T-helper 1 cell treated with Interleukin-12 subunit alpha and Interleukin-12 subunit beta and Interleukin-4 antibody, amounts not matched to agents 30 μg/mL and 1 μg/mL, for 36 hours (primary cell): ENCODE data around the gene ACE.

Experiments
- H3K27ac Mint-ChIP-seq: one replicate; pipeline ENCODE4 v1.8.0; 2021; ENCODE audit warnings: mild to moderate bottlenecking, mixed read lengths
- H3K27me3 Mint-ChIP-seq: one replicate; pipeline ENCODE4 v1.8.0; 2021; ENCODE audit warnings: low read depth, mixed read lengths
- H3K36me3 Mint-ChIP-seq: one replicate; pipeline ENCODE4 v1.8.0; 2021; ENCODE audit warnings: low read depth, mixed read lengths
- H3K4me1 Mint-ChIP-seq: one replicate; pipeline ENCODE4 v1.8.0; 2021; ENCODE audit warnings: low read depth, mixed read lengths
- H3K4me3 Mint-ChIP-seq: one replicate; pipeline ENCODE4 v1.8.0; 2021; ENCODE audit warnings: mild to moderate bottlenecking, moderate library complexity, mixed read lengths
- H3K9me3 Mint-ChIP-seq: one replicate; pipeline ENCODE4 v1.8.0; 2021; ENCODE audit warnings: mixed read lengths

Gene ACE

DNA sequence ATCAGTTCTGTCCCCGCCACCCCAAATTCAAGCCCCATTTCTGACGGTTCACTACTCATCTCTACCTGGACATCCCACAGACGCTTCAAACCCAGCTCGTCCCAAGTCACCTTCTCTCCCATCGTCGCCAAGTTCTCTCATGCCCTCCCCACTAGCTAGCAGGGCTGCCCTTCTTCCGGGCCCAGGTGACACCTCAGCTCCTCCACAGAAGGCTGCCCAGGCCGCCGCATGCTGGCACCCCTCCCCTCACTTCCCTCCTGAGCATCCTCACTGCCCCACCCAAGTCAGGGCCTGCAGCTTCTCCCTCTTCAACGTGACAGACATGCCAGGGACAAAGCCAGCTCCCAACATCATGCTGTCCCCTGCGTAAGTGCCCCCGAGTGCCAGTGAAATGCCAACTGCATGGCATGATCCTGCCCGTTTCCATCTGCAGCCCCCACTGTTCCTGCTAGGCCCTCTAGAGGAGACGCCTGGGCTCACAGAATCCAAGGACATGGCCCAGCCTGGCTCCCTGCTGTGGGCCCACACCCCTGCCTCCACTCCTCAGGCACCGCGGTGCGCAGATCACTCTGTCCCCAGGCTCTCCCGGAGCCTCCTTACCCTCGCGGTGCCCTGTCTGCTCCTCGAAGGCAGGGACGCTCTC, 36.6 kb upstream of the ACE start:
- Mint-ChIP-seq H3K36me3 (peaks cover 6% of the 10 kb centered on the region), H3K4me1 (peaks cover 36% of the 10 kb centered on the region), H3K27me3 (peaks cover 11% of the 10 kb centered on the region), H3K27ac (peak overlapping the region; percentile 90), H3K4me3 (peak overlapping the region; percentile 58), H3K9me3 (no peaks in the 10 kb centered on the region)

GRCh38 chr17:63440770-63441335, 36.0 kb upstream of the ACE start:
- Mint-ChIP-seq H3K27me3 (peaks cover 12% of the 10 kb centered on the region), H3K27ac (peak overlapping the region; percentile 90), H3K4me1 (peaks cover 32% of the 10 kb centered on the region), H3K4me3 (peak overlapping the region; percentile 50), H3K36me3 (peaks cover 6% of the 10 kb centered on the region), H3K9me3 (no peaks in the 10 kb centered on the region)

GRCh38 chr17:63441654-63442053, 35.2 kb upstream of the ACE start:
- H3K4me3 Mint-ChIP-seq: no peak overlapping the region
- peaks cover 32% of the 10 kb centered on the region for H3K4me1 Mint-ChIP-seq
- H3K27ac Mint-ChIP-seq: no peak overlapping the region
- H3K27me3 Mint-ChIP-seq: peaks cover 12% of the 10 kb centered on the region
- H3K9me3 Mint-ChIP-seq: no peaks in the 10 kb centered on the region
- peaks cover 6% of the 10 kb centered on the region for H3K36me3 Mint-ChIP-seq

DNA sequence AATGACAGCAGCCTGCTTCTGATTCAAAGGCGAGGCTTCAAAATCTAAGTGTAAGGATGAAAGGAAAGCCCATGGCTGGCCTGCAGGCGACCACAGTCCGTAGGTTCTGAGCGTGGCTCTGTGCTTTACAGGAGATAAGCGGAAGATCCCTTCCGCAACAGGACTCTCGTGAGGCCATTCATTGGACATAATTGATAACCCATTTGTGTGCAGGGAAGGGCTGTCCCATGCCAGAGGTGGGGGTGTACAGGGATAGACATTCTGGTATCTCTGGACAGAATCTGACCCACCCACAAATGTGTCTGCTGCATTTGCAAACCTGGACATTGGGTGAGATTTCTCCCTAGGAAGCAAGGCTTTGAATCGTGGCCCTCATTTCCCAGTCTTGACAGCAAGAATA, 34.8 kb upstream of the ACE start:
- Mint-ChIP-seq H3K9me3 (no peaks in the 10 kb centered on the region), H3K4me1 (peaks cover 33% of the 10 kb centered on the region), H3K36me3 (peaks cover 6% of the 10 kb centered on the region), H3K27me3 (peaks cover 13% of the 10 kb centered on the region), H3K27ac (no peak overlapping the region), H3K4me3 (no peak overlapping the region)

- Mint-ChIP-seq H3K27ac (peak overlapping the region; percentile 65), H3K4me3 (no peak overlapping the region), H3K9me3 (no peaks in the 10 kb centered on the region), H3K36me3 (peaks cover 6% of the 10 kb centered on the region), H3K27me3 (peaks cover 17% of the 10 kb centered on the region), H3K4me1 (peaks cover 37% of the 10 kb centered on the region)
These were observed 34.3 kb upstream of the ACE start for GRCh38 chr17:63442549-63443035.

GRCh38 chr17:63443053-63443452, 33.8 kb upstream of the ACE start:
- Mint-ChIP-seq H3K27me3 (peaks cover 17% of the 10 kb centered on the region), H3K4me3 (no peak overlapping the region), H3K27ac (no peak overlapping the region), H3K4me1 (peaks cover 37% of the 10 kb centered on the region), H3K36me3 (peaks cover 6% of the 10 kb centered on the region), H3K9me3 (no peaks in the 10 kb centered on the region)

- Mint-ChIP-seq H3K36me3 (peaks cover 6% of the 10 kb centered on the region), H3K9me3 (no peaks in the 10 kb centered on the region), H3K4me3 (peak overlapping the region; percentile 75), H3K27ac (no peak overlapping the region), H3K4me1 (peaks cover 34% of the 10 kb centered on the region), H3K27me3 (peaks cover 20% of the 10 kb centered on the region)
These were observed 32.4 kb upstream of the ACE start for GRCh38 chr17:63444457-63444856.

- Mint-ChIP-seq H3K4me1 (peaks cover 30% of the 10 kb centered on the region), H3K27me3 (peaks cover 26% of the 10 kb centered on the region), H3K27ac (peak overlapping the region; percentile 65)
These were observed 31.8 kb upstream of the ACE start for GRCh38 chr17:63445065-63445464.

DNA sequence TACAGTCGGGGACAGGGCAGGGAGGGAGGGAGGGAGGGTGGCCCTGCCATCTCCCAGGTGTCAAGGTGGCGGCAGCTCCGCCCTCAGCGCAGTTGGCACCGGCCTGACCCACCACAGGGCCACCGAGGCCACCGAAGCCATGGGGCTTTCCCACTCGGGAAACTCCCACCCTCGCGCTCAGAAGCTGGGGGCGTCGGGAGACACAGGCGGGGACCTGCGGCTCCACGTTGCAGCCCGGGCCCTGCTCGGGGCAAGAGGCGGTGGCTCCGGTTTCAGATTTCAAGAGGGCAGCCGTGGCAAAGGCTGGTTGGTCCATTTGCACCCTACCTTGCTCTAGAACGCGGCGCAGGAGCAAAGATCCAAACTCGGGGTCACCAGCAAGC, 31.3 kb upstream of the ACE start:
- peak overlapping the region; percentile 75 for H3K4me3 Mint-ChIP-seq
- H3K9me3 Mint-ChIP-seq: no peaks in the 10 kb centered on the region
- no peak overlapping the region for H3K27ac Mint-ChIP-seq
- H3K36me3 Mint-ChIP-seq: peaks cover 3% of the 10 kb centered on the region
- peaks cover 27% of the 10 kb centered on the region for H3K4me1 Mint-ChIP-seq
- H3K27me3 Mint-ChIP-seq: peaks cover 30% of the 10 kb centered on the region

More at GRCh38 chr17:63445065-63445464, 31.8 kb upstream of the ACE start:
- H3K36me3 Mint-ChIP-seq: peaks cover 4% of the 10 kb centered on the region
- H3K9me3 Mint-ChIP-seq: no peaks in the 10 kb centered on the region
- peak overlapping the region; percentile 75 for H3K4me3 Mint-ChIP-seq

GRCh38 chr17:63445954-63446752, 30.7 kb upstream of the ACE start, which contains the start of gene CYB561:
Gene CYB561 (minus strand): TSS chr17:63446306. CDS start chr17:63437547, 8,759 bp downstream.
- Mint-ChIP-seq H3K27ac (peak within 1 kb of the TSS; percentile 65), H3K4me1 (peaks cover 21% of the 10 kb centered on the region), H3K27me3 (peaks cover 30% of the 10 kb centered on the region), H3K36me3 (peaks cover 1% of the 10 kb centered on the region), H3K4me3 (peak within 1 kb of the TSS; percentile 75), H3K9me3 (no peaks in the 10 kb centered on the region)

- Mint-ChIP-seq H3K4me3 (peak overlapping the region; percentile 25), H3K27me3 (peaks cover 35% of the 10 kb centered on the region), H3K36me3 (peaks cover 1% of the 10 kb centered on the region), H3K27ac (no peak overlapping the region), H3K9me3 (no peaks in the 10 kb centered on the region), H3K4me1 (peaks cover 21% of the 10 kb centered on the region)
These were observed 29.9 kb upstream of the ACE start for GRCh38 chr17:63446753-63447470.

GRCh38 chr17:63447471-63448009, 29.3 kb upstream of the ACE start:
- Mint-ChIP-seq H3K4me1 (peaks cover 18% of the 10 kb centered on the region), H3K4me3 (no peak overlapping the region), H3K36me3 (peaks cover 1% of the 10 kb centered on the region), H3K27ac (no peak overlapping the region), H3K9me3 (no peaks in the 10 kb centered on the region), H3K27me3 (peaks cover 38% of the 10 kb centered on the region)

- H3K9me3 Mint-ChIP-seq: no peaks in the 10 kb centered on the region
- peaks cover 38% of the 10 kb centered on the region for H3K27me3 Mint-ChIP-seq
- H3K27ac Mint-ChIP-seq: no peak overlapping the region
- peaks cover 1% of the 10 kb centered on the region for H3K36me3 Mint-ChIP-seq
- H3K4me1 Mint-ChIP-seq: peaks cover 16% of the 10 kb centered on the region
- H3K4me3 Mint-ChIP-seq: no peak overlapping the region
These were observed 28.2 kb upstream of the ACE start for GRCh38 chr17:63448655-63449054.

GRCh38 chr17:63450551-63450950, 26.3 kb upstream of the ACE start:
- Mint-ChIP-seq H3K4me3 (no peak overlapping the region), H3K9me3 (no peaks in the 10 kb centered on the region), H3K36me3 (peaks cover 1% of the 10 kb centered on the region), H3K4me1 (peaks cover 8% of the 10 kb centered on the region), H3K27me3 (peaks cover 35% of the 10 kb centered on the region), H3K27ac (no peak overlapping the region)
